Kidney epithelial cell (primary cell): ENCODE results near the gene MYO1D. TPM values are rescaled to one million over a fixed set of nuclear protein-coding genes. Genes with fewer than 3 reads are reported as not detected.

Source experiments
- DNase-seq: peaks from one replicate; pipeline ENCODE4 v3.0.0-alpha.2; 2010; ENCODE audit warnings: low read depth
- H3K27me3 ChIP-seq: 2 replicates; pipeline ENCODE4 v1.6.0; 2011; ENCODE audit warnings: low read length; ENCODE audit not compliant: control insufficient read depth, insufficient read depth
- H3K36me3 ChIP-seq: 2 replicates; pipeline ENCODE4 v1.5.1; 2011; ENCODE audit warnings: low read length; ENCODE audit not compliant: control insufficient read depth, insufficient read depth
- H3K4me3 ChIP-seq: 2 replicates; pipeline ENCODE4 v1.5.1; 2011; ENCODE audit warnings: low read depth, mild to moderate bottlenecking, control low read depth, low read length
- CTCF ChIP-seq: IDR thresholded peaks from 2 replicates; pipeline ENCODE4 v1.5.1; 2011; ENCODE audit warnings: mild to moderate bottlenecking, moderate library complexity, low read length, control low read depth, inconsistent platforms; ENCODE audit not compliant: insufficient read depth, poor library complexity, severe bottlenecking
- total RNA-seq: library from RNA; depleted of rRNA; stranded (reverse); fragments of >200 nt; gene quantifications from 2 replicates; pipeline ENCODE4 v1.2.3, GENCODE V29; 2015

MYO1D gene
- total RNA-seq, 1 donor from 2014 or later: 95.5 TPM

GRCh38 chr17:32481193-32481592 is 395.7 kb downstream of the MYO1D start:
- Histone ChIP-seq H3K36me3 (peaks cover 4% of the 10 kb centered on the region), H3K4me3 (no peak overlapping the region), H3K27me3 (no peaks in the 10 kb centered on the region)
- no peak for DNase-seq
- no peak for TF ChIP-seq CTCF

- DNase-seq: no peak
- no peaks in the 10 kb centered on the region for H3K27me3 ChIP-seq
- no peak overlapping the region for H3K4me3 ChIP-seq
- H3K36me3 ChIP-seq: peaks cover 4% of the 10 kb centered on the region
- no peak for TF ChIP-seq CTCF
These were observed 397.8 kb downstream of the MYO1D start for GRCh38 chr17:32479074-32479617.

- Histone ChIP-seq H3K36me3 (peaks cover 4% of the 10 kb centered on the region), H3K27me3 (no peaks in the 10 kb centered on the region), H3K4me3 (no peak overlapping the region)
- no peak for DNase-seq
- TF ChIP-seq CTCF: no peak
These were observed 399.7 kb downstream of the MYO1D start for GRCh38 chr17:32477220-32477619.

GRCh38 chr17:32475258-32475657 is 401.7 kb downstream of the MYO1D start:
- TF ChIP-seq CTCF: no peak
- Histone ChIP-seq H3K4me3 (no peak overlapping the region), H3K27me3 (no peaks in the 10 kb centered on the region), H3K36me3 (peaks cover 2% of the 10 kb centered on the region)
- no peak for DNase-seq

- no peak for DNase-seq
- Histone ChIP-seq H3K36me3 (peaks cover 1% of the 10 kb centered on the region), H3K27me3 (no peaks in the 10 kb centered on the region), H3K4me3 (no peak overlapping the region)
- no peak for TF ChIP-seq CTCF
These were observed 405.3 kb downstream of the MYO1D start for GRCh38 chr17:32471652-32472051.
